Heart left ventricle (tissue), 16 donors: ENCODE results near the gene CYP19A1. TPM values are rescaled to one million over a fixed set of nuclear protein-coding genes. Genes with fewer than 3 reads are reported as not detected.

ENCODE experiments used
- ATAC-seq, 4 donors: fragments of 200-7000 bp; cut with Tn5 transposase; one replicate each; pipeline ENCODE4 v1.9.1; 2020 to 2022; ENCODE audit warnings: moderate library complexity in 4 of 4, mild to moderate bottlenecking in 3 of 4, moderate number of reproducible peaks in 1 of 4
- DNase-seq, 5 donors: peaks; one replicate each; pipeline ENCODE4 v3.0.0-alpha.2; 2020
- H3K27ac ChIP-seq, 12 donors: fragments of 200-600 bp; sonication (generic) in 4 of 12; one replicate each; pipeline versions ENCODE4 v1.5.0 to v1.8.0; 2016 to 2022; ENCODE audit warnings: mild to moderate bottlenecking in 2 of 12
- H3K27me3 ChIP-seq, 9 donors: fragments of 200-600 bp; sonication (generic) in 2 of 9; one replicate each; pipeline versions ENCODE4 v1.5.1 to v1.8.0; 2016 to 2022; ENCODE audit warnings: mild to moderate bottlenecking in 3 of 9
- H3K36me3 ChIP-seq, 9 donors: fragments of 200-600 bp; sonication (generic) in 2 of 9; one replicate each; pipeline versions ENCODE4 v1.5.0 to v1.8.0; 2018 to 2022; ENCODE audit warnings: mild to moderate bottlenecking in 2 of 9
- H3K4me1 ChIP-seq, 12 donors: fragments of 200-600 bp; sonication (generic) in 4 of 12; one replicate each; pipeline versions ENCODE4 v1.5.0 to v1.8.0; 2016 to 2022; ENCODE audit warnings: mild to moderate bottlenecking in 3 of 12
- H3K4me3 ChIP-seq, 12 donors: fragments of 200-600 bp; sonication (generic) in 4 of 12; one replicate each; pipeline versions ENCODE4 v1.5.0 to v1.8.0; 2017 to 2022; ENCODE audit warnings: mild to moderate bottlenecking in 9 of 12, moderate library complexity in 4 of 12
- H3K9me3 ChIP-seq, 12 donors: fragments of 200-600 bp; sonication (generic) in 4 of 12; one replicate each; pipeline versions ENCODE4 v1.5.0 to v1.8.0; 2016 to 2022; ENCODE audit warnings: mild to moderate bottlenecking in 1 of 12
- POLR2A ChIP-seq, 2 donors: fragments of 450-650 bp; IDR thresholded peaks; one replicate each; pipeline ENCODE4 v1.6.1; 2017; ENCODE audit warnings: antibody characterized with exemption in 2 of 2, mild to moderate bottlenecking in 2 of 2, moderate library complexity in 2 of 2
- WGBS, 4 donors: extraction: QIAGEN DNeasy Blood & Tissue Kit in 2 of 4; methylation state at CpG; one replicate each; pipeline versions ENCODE4 v1.1.5 to v1.1.7; 2013 to 2018; 5-methylcytosine and 5-hydroxymethylcytosine counted together
- intact Hi-C, 10 donors: fragments of 100-400 bp; cut with DNase I; formaldehyde crosslinking; loops; one replicate each; pipeline versions ENCODE4 v1.11.1 to v1.14.2; 2022
- polyA plus RNA-seq, 2 donors: library from polyadenylated mRNA; stranded (reverse); fragments of 200-250 nt; gene quantifications; one replicate each; pipeline ENCODE4 v1.2.3, GENCODE V29; 2013
- total RNA-seq, 9 donors: library from RNA; depleted of rRNA in 2 of 9; stranded (reverse); fragments of >200 nt in 2 of 9; fragmentation: NEBNext Ultra II Directional in 3 of 9; extraction: Animal tissue kit (Norgen Biotek cat#: 25700) in 3 of 9; gene quantifications; one replicate each; pipeline versions ENCODE4 v1.1.0 to v1.2.4, GENCODE V29; 2016 to 2023
- TF ChIP-seq, protein P1 (sequence below), 12 donors: fragments of 200-600 bp; sonication (generic) in 4 of 12; IDR thresholded peaks; one replicate each; pipeline versions ENCODE4 v1.5.0 to v1.8.0; 2018 to 2022; ENCODE audit warnings: antibody characterized with exemption in 12 of 12, mild to moderate bottlenecking in 5 of 12
- donor health status: ischemic (EF 13 %, LVEDD 7.1; RV severe dilation, severe dysfunction).
- donor health status: healthy with polysubstance abuse.
- donor health status: DM: no; HTN: yes; CAD: no.
- donor health status: DM: no; HTN: no; CAD: no.
- donor health status: ischemic (EF 25% LVEDD 6.9; RV normal size, moderate dysfunction).
- donor health status: ischemic (EF 25% LVEDD 5.7; RV mildly dilated, moderate dysfunction).
- donor health status: healthy.
- donor health status: DM: yes; HTN: yes; CAD: no.
- donor health status: ischemic (EF 35%, LVEDD 5.7; RV mildly dilated, moderate dysfunction).
- donor health status: nonischemic (EF 11% LVEDD 7.7; RV severe dilation, severe dysfunction).
- donor health status: DM: yes; HTN: yes; CAD: no.
- donor health status: PGD.
- donor health status: ischemic (EF 29% LVEDD 5.4; RV normal size, mild dysfunction).
- donor health status: nonischemic (EF 23%, LVEDD 6.1; RV moderate dilation, normal function).

The CYP19A1 gene
- total and polyA plus RNA-seq, 11 donors: 0.15 to 5.4 (median 0.60) TPM

DNA sequence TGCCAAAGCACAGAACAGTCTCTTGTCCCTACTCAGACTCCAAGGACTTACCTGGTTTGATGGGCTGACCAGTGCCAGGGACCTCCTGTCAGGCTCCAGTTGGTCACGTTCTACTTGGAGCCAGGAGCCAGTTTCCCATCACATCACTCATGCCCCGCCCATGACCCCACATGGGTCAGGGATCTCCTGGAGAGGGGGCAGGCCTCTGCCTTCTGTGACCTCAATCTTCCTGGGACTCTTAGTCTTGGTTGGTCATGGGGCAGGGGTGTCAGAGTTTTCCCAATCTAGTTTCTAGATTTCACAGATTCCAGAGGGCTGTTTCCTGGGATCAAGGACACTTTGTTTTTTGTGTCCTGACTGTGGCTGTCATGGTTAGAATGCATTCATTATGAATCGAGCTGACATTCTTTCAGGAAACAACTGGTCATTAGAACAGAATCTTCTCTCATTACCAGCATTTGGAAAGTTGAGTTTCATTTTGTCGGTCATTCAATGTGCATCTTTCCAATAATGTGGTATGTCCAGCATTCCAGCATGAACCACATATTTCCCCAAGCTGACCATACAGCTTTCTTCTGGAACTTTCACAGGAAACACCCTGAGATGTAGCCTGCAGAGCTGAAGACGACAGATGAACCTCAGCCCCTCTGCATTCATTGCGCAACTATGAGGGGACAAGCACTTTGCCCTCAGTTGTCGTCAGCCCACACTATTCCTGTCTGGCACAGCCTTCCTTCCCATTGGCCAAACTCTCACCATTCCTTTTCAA is 19.8 kb downstream of the CYP19A1 start:
- DNase-seq (peak in 1 of 5 donors; percentile 30), ATAC-seq (peak in 2 of 4 donors; percentile 9 to 31)
- Histone ChIP-seq H3K27ac (peak overlapping the region in 4 of 12 donors; percentile 15 to 64 (median 37)), H3K36me3 (no peaks in the 10 kb centered on the region), H3K27me3 (no peaks in the 10 kb centered on the region), H3K4me1 (peaks cover 0 to 33% (median 8%) of the 10 kb centered on the region in 12 donors), H3K9me3 (no peaks in the 10 kb centered on the region), H3K4me3 (no peak overlapping the region)
- TF ChIP-seq POLR2A (IDR thresholded peaks at IDR 0.05): no peak
- WGBS, 4 donors: 68 to 74% (median 71%) methylated on average over 5 to 7 of the region's 7 CpGs
- intact Hi-C loops: no loop called here

DNA sequence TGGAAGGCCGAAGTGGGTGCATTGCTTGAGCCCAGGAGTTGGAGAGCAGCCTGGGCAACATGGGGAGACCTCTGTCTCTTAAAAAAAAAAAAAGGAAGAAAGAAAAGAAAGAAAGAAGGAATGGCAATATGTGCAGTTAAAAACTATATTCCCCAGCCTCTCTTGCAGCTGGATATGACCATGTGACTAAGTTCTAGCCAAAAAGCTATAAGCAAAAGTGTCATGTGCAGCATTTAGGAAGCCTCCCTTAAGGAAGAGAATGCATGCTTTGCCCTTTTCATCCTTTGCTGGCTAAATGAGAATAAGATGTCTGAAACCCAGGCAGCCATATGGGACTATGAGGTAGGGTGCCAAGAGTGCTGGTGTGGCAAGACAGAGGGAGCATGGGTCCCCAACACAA is 21.8 kb downstream of the CYP19A1 start:
- TF ChIP-seq, protein P1, sequence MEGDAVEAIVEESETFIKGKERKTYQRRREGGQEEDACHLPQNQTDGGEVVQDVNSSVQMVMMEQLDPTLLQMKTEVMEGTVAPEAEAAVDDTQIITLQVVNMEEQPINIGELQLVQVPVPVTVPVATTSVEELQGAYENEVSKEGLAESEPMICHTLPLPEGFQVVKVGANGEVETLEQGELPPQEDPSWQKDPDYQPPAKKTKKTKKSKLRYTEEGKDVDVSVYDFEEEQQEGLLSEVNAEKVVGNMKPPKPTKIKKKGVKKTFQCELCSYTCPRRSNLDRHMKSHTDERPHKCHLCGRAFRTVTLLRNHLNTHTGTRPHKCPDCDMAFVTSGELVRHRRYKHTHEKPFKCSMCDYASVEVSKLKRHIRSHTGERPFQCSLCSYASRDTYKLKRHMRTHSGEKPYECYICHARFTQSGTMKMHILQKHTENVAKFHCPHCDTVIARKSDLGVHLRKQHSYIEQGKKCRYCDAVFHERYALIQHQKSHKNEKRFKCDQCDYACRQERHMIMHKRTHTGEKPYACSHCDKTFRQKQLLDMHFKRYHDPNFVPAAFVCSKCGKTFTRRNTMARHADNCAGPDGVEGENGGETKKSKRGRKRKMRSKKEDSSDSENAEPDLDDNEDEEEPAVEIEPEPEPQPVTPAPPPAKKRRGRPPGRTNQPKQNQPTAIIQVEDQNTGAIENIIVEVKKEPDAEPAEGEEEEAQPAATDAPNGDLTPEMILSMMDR (IDR thresholded peaks at IDR 0.05): no peak
- no peak for TF ChIP-seq POLR2A (IDR thresholded peaks at IDR 0.05)
- Histone ChIP-seq H3K4me1 (peaks cover 0 to 29% (median 6%) of the 10 kb centered on the region in 12 donors), H3K4me3 (no peak overlapping the region), H3K27ac (no peak overlapping the region), H3K9me3 (no peaks in the 10 kb centered on the region), H3K36me3 (no peaks in the 10 kb centered on the region), H3K27me3 (no peaks in the 10 kb centered on the region)
- DNase-seq (no peak), ATAC-seq (no peak)
- intact Hi-C loops: no loop called here
- WGBS, 4 donors: 91 to 100% (median 98%) methylated on average over 1 of the region's 1 CpG

DNA sequence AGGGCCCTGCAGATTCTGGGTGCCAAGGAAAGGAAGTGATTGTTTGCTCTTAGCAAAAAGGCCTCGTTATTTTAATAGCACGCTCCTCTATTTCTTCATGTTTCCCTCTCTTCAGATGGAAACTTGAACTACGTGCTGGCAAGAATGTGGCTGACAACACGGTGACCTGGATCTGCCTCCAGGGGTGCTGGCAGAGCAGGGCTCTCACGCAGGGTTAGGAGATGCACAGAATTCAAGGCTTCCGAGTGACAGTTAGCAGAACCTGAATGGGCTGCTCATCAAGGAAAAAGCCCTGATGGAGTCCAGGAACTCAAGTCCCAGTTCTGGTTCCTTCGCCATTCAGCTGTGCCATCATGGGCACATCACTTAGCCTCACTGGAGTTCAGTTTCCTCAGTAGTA is 22.7 kb downstream of the CYP19A1 start:
- Histone ChIP-seq H3K27me3 (no peaks in the 10 kb centered on the region), H3K4me3 (no peak overlapping the region), H3K9me3 (no peaks in the 10 kb centered on the region), H3K36me3 (no peaks in the 10 kb centered on the region), H3K27ac (no peak overlapping the region), H3K4me1 (peaks cover 0 to 31% (median 6%) of the 10 kb centered on the region in 12 donors)
- ATAC-seq (no peak), DNase-seq (no peak)
- 80 to 91% (median 90%) methylated on average over 7 of the region's 7 CpGs for WGBS, 4 donors
- intact Hi-C loops: no loop called here
- no peak for TF ChIP-seq POLR2A (IDR thresholded peaks at IDR 0.05)
- TF ChIP-seq, protein P1 (IDR thresholded peaks at IDR 0.05): no peak

DNA sequence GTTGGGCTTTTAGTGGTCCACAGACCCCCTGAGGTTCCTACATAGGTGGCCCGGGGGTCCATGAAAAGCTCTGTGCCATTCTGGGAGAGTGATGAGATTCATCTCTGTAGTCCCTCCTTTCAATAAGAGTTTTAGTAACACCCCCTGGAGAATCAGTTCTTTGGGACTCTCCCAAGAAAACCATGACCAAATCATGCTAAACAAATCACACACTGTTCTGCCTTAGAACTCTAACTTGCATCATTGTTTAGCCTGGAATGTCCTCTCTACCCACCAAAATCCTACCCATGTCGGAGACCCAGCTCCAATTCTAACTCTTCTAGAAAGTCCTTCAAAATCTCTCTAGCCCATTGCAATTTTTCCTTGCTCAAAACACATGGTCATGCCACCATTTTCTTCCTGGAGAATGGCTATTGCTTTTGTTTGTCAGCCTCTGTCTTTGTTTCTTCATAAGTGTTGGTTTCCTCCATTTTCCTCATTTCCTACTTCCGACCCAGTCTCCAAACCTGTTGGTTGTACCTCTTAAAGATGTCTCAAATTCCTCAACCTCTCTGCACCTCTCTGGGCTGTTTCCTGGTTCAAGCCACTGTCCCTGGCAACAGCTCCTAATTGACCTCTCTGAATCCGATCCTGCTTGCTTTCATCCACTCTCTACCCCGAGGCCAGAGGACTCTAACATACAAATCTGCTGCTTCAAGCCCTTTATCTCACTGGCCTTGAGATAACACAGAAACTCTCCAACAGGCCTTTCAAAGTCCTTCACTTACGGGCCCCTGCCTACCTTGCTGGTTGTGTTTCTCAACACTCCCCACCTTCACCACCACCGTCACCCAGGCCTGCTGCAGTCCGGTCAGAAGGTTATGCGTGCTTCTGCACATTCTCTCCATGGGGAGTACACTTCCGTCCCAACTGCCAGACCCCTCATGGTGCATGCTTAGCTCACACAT is 23.7 kb downstream of the CYP19A1 start:
- H3K36me3 ChIP-seq: no peaks in the 10 kb centered on the region
- H3K4me3 ChIP-seq: no peak overlapping the region
- TF ChIP-seq, protein P1 (IDR thresholded peaks at IDR 0.05): no peak
- no peak for TF ChIP-seq POLR2A (IDR thresholded peaks at IDR 0.05)
- no peak for DNase-seq
- peaks cover 0 to 38% (median 10%) of the 10 kb centered on the region in 12 donors for H3K4me1 ChIP-seq
- H3K27ac ChIP-seq: no peak overlapping the region
- H3K9me3 ChIP-seq: no peaks in the 10 kb centered on the region
- H3K27me3 ChIP-seq: no peaks in the 10 kb centered on the region
- 79 to 85% (median 80%) methylated on average over 10 of the region's 10 CpGs for WGBS, 4 donors
- ATAC-seq: no peak
- intact Hi-C loops: no loop called here
